Heart right ventricle (tissue), 16 donors: ENCODE data around the gene SHISA6. TPM values are rescaled to one million over a fixed set of nuclear protein-coding genes. Genes with fewer than 3 reads are reported as not detected.

Experiments
- ATAC-seq, 8 donors: fragments of 200-7000 bp; cut with Tn5 transposase; one replicate each; pipeline ENCODE4 v1.9.1; 2020; ENCODE audit warnings: mild to moderate bottlenecking in 8 of 8, moderate library complexity in 8 of 8, moderate number of reproducible peaks in 1 of 8
- DNase-seq, 2 donors: peaks; one replicate each; pipeline ENCODE4 v3.0.0-alpha.2; 2020
- H3K27ac ChIP-seq, 10 donors: fragments of 200-600 bp; sonication (generic) in 2 of 10; one replicate each; pipeline versions ENCODE4 v1.5.0 to v1.8.0; 2020 to 2022; ENCODE audit warnings: mild to moderate bottlenecking in 3 of 10
- H3K27me3 ChIP-seq, 7 donors: fragments of 200-600 bp; one replicate each; pipeline ENCODE4 v1.8.0; 2021 to 2022; ENCODE audit warnings: mild to moderate bottlenecking in 2 of 7
- H3K36me3 ChIP-seq, 9 donors: fragments of 200-600 bp; sonication (generic) in 1 of 9; one replicate each; pipeline versions ENCODE4 v1.5.0 to v1.8.0; 2020 to 2022; ENCODE audit warnings: mild to moderate bottlenecking in 2 of 9
- H3K4me1 ChIP-seq, 9 donors: fragments of 200-600 bp; sonication (generic) in 1 of 9; one replicate each; pipeline versions ENCODE4 v1.5.0 to v1.8.0; 2020 to 2022; ENCODE audit warnings: mild to moderate bottlenecking in 4 of 9
- H3K4me3 ChIP-seq, 10 donors: fragments of 200-600 bp; sonication (generic) in 2 of 10; one replicate each; pipeline versions ENCODE4 v1.5.0 to v1.8.0; 2020 to 2022; ENCODE audit warnings: mild to moderate bottlenecking in 7 of 10, moderate library complexity in 2 of 10
- H3K9me3 ChIP-seq, 11 donors: fragments of 200-600 bp in 10 of 11; sonication (generic) in 2 of 11; one replicate each; pipeline versions ENCODE4 v1.5.0 to v1.8.0; 2013 to 2022; ENCODE audit warnings: mild to moderate bottlenecking in 2 of 11, control low read depth in 1 of 11, moderate library complexity in 1 of 11
- WGBS, 2 donors: extraction: QIAGEN DNeasy Blood & Tissue Kit; methylation state at CpG; one replicate each; pipeline ENCODE4 v1.1.7; 2013; ENCODE audit warnings: inconsistent platforms in 1 of 2; 5-methylcytosine and 5-hydroxymethylcytosine counted together
- intact Hi-C, 10 donors: fragments of 100-400 bp; cut with DNase I; formaldehyde crosslinking; loops; one replicate each; pipeline versions ENCODE4 v1.11.1 to v1.14.2; 2022
- polyA plus RNA-seq, 2 donors: library from polyadenylated mRNA; stranded (reverse); fragments of 200-250 nt; gene quantifications; one replicate each; pipeline ENCODE4 v1.2.3, GENCODE V29; 2013
- total RNA-seq, 10 donors: library from RNA; stranded (reverse); fragmentation: NEBNext Ultra II Directional in 3 of 10; extraction: Animal tissue kit (Norgen Biotek cat#: 25700) in 3 of 10; gene quantifications; one replicate each; pipeline versions ENCODE4 v1.2.1 to v1.2.4, GENCODE V29; 2021 to 2023
- TF ChIP-seq, protein P1 (sequence below), 9 donors: fragments of 200-600 bp; sonication (generic) in 2 of 9; IDR thresholded peaks; one replicate each; pipeline versions ENCODE4 v1.5.0 to v1.8.0; 2021 to 2022; ENCODE audit warnings: antibody characterized with exemption in 9 of 9, mild to moderate bottlenecking in 5 of 9, moderate library complexity in 1 of 9
- donor health status: Arrhythmogenic right ventricular cardiomyopathy.
- donor health status: ischemic (EF 13 %, LVEDD 7.1; RV severe dilation, severe dysfunction).
- donor health status: healthy with polysubstance abuse.
- donor health status: DM: no; HTN: yes; CAD: no.
- donor health status: DM: no; HTN: no; CAD: no.
- donor health status: ischemic (EF 25% LVEDD 6.9; RV normal size, moderate dysfunction).
- donor health status: ischemic (EF 25% LVEDD 5.7; RV mildly dilated, moderate dysfunction).
- donor health status: healthy.
- donor health status: DM: yes; HTN: yes; CAD: no.
- donor health status: Ischemic cardiomyopathy.
- donor health status: ischemic (EF 35%, LVEDD 5.7; RV mildly dilated, moderate dysfunction).
- donor health status: nonischemic (EF 11% LVEDD 7.7; RV severe dilation, severe dysfunction).
- donor health status: DM: yes; HTN: yes; CAD: no.
- donor health status: PGD.
- donor health status: ischemic (EF 29% LVEDD 5.4; RV normal size, mild dysfunction).
- donor health status: nonischemic (EF 23%, LVEDD 6.1; RV moderate dilation, normal function).

The SHISA6 gene
- total and polyA plus RNA-seq, 12 donors = 0.06 to 0.66 (median 0.23) TPM

DNA sequence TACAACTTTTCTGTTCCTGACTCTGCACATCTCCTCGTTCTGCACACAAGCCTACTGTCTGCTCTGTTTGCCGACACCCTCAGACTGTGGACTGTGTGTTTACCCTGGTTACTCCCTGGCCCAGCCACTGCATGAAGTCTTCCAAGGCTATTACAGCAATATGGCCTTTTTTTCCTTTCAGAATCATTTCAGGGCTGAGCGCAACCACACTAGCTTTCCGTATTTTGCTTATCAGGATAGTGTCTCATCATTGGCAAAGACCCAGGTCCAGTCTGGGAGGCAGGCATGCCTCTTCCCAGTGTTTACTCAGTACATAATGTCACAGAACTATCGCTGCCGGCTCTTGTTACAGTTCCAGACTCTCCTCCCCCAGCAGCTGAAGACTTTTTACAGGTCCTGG, 367.4 kb downstream of the SHISA6 start:
- intact Hi-C loops = no loop called here
- peak overlapping the region in 2 of 10 donors; percentile 23 to 43 for H3K27ac ChIP-seq
- H3K4me3 ChIP-seq = no peak overlapping the region
- DNase-seq = peak in 1 of 2 donors; percentile 44
- H3K9me3 ChIP-seq = no peaks in the 10 kb centered on the region
- peaks cover 0 to 40% (median 6%) of the 10 kb centered on the region in 7 donors for H3K27me3 ChIP-seq
- TF ChIP-seq, protein P1, sequence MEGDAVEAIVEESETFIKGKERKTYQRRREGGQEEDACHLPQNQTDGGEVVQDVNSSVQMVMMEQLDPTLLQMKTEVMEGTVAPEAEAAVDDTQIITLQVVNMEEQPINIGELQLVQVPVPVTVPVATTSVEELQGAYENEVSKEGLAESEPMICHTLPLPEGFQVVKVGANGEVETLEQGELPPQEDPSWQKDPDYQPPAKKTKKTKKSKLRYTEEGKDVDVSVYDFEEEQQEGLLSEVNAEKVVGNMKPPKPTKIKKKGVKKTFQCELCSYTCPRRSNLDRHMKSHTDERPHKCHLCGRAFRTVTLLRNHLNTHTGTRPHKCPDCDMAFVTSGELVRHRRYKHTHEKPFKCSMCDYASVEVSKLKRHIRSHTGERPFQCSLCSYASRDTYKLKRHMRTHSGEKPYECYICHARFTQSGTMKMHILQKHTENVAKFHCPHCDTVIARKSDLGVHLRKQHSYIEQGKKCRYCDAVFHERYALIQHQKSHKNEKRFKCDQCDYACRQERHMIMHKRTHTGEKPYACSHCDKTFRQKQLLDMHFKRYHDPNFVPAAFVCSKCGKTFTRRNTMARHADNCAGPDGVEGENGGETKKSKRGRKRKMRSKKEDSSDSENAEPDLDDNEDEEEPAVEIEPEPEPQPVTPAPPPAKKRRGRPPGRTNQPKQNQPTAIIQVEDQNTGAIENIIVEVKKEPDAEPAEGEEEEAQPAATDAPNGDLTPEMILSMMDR (IDR thresholded peaks at IDR 0.05) = no peak
- H3K4me1 ChIP-seq = peaks cover 0 to 12% (median 0%) of the 10 kb centered on the region in 9 donors
- H3K36me3 ChIP-seq = no peaks in the 10 kb centered on the region
- 24 to 35% methylated on average over 6 of the region's 6 CpGs for WGBS, 2 donors
- peak; percentile 55 to 90 (median 73) for ATAC-seq

- Histone ChIP-seq H3K4me1 (peaks cover 0 to 12% (median 0%) of the 10 kb centered on the region in 9 donors), H3K4me3 (no peak overlapping the region), H3K36me3 (no peaks in the 10 kb centered on the region), H3K27ac (no peak overlapping the region), H3K9me3 (no peaks in the 10 kb centered on the region), H3K27me3 (peaks cover 0 to 39% (median 0%) of the 10 kb centered on the region in 7 donors)
- intact Hi-C loops = loop anchor here in 1 of 10 donors (10.0 kb wide), 1 partner anchor 56 kb away; no protein-coding TSS in a partner anchor
- 28 to 32% methylated on average over 6 of the region's 6 CpGs for WGBS, 2 donors
- no peak for DNase-seq
- no peak for ATAC-seq
- TF ChIP-seq, protein P1 (IDR thresholded peaks at IDR 0.05) = no peak
Observed at GRCh38 chr17:11610999-11611566, 370.1 kb downstream of the SHISA6 start.

- intact Hi-C loops = loop anchor here in 1 of 10 donors (10.0 kb wide), 1 partner anchor 58 kb away; no protein-coding TSS in a partner anchor
- DNase-seq = no peak
- no peaks in the 10 kb centered on the region for H3K36me3 ChIP-seq
- H3K4me3 ChIP-seq = no peak overlapping the region
- no peak for ATAC-seq
- peaks cover 0 to 28% (median 0%) of the 10 kb centered on the region in 7 donors for H3K27me3 ChIP-seq
- no peaks in the 10 kb centered on the region for H3K9me3 ChIP-seq
- TF ChIP-seq, protein P1 (IDR thresholded peaks at IDR 0.05) = no peak
- no peak overlapping the region for H3K27ac ChIP-seq
- peaks cover 0 to 11% (median 0%) of the 10 kb centered on the region in 9 donors for H3K4me1 ChIP-seq
- WGBS, 2 donors = 39 to 52% methylated on average over 2 of the region's 2 CpGs
Observed at GRCh38 chr17:11612956-11613355, 371.9 kb downstream of the SHISA6 start.
